Cardiac fibroblast (primary cell): Measurements from ENCODE around the gene C3orf70.
A peak's percentile ranks its signal among the peaks of the same experiment; 100 is the strongest.

Source experiments
- DNase-seq, 2 donors: peaks; one replicate each; pipeline versions ENCODE4 v3.0.0 to v3.0.0-alpha.2; 2010; ENCODE audit warnings: low read depth in 2 of 2
- H3K4me3 ChIP-seq, 2 donors: replicated peaks in 1 of 2; 1 replicate in 1 of 2; 2 replicates in 1 of 2; pipeline ENCODE4 v1.5.1; 2011; ENCODE audit warnings: low read depth in 2 of 2, low read length in 2 of 2, mild to moderate bottlenecking in 2 of 2, moderate library complexity in 1 of 2
- CTCF ChIP-seq: IDR thresholded peaks from one replicate; pipeline ENCODE4 v1.5.1; 2011; ENCODE audit warnings: low read depth, mild to moderate bottlenecking, low read length, inconsistent platforms

C3orf70 gene

GRCh38 chr3:185089751-185090150 lies 63.1 kb downstream of the C3orf70 start:
- no peak for DNase-seq
- H3K4me3 ChIP-seq, result no peak overlapping the region
- TF ChIP-seq CTCF, result no peak

GRCh38 chr3:185089343-185089742 lies 63.5 kb downstream of the C3orf70 start:
- no peak for TF ChIP-seq CTCF
- no peak overlapping the region for H3K4me3 ChIP-seq
- DNase-seq, result peak; percentile 11 to 33

GRCh38 chr3:185087419-185087818 lies 65.4 kb downstream of the C3orf70 start:
- no peak for DNase-seq
- TF ChIP-seq CTCF, result no peak
- no peak overlapping the region for H3K4me3 ChIP-seq

GRCh38 chr3:185084901-185085300 lies 68.0 kb downstream of the C3orf70 start:
- DNase-seq, result peak in 1 of 2 donors; percentile 19
- no peak overlapping the region for H3K4me3 ChIP-seq
- TF ChIP-seq CTCF, result no peak

GRCh38 chr3:185084402-185084801 lies 68.5 kb downstream of the C3orf70 start:
- no peak overlapping the region for H3K4me3 ChIP-seq
- no peak for DNase-seq
- no peak for TF ChIP-seq CTCF

GRCh38 chr3:185082829-185083228 lies 70.0 kb downstream of the C3orf70 start:
- TF ChIP-seq CTCF, result no peak
- no peak for DNase-seq
- no peak overlapping the region for H3K4me3 ChIP-seq

- DNase-seq, result no peak
- H3K4me3 ChIP-seq, result no peak overlapping the region
- no peak for TF ChIP-seq CTCF
Observed at GRCh38 chr3:185082149-185082548, 70.7 kb downstream of the C3orf70 start.
